Neuron (in vitro differentiated cells): Measurements from ENCODE around the gene FEN1.

Experiments
- H2AFZ ChIP-seq: one replicate; pipeline ENCODE4 v1.6.1; 2013; ENCODE audit warnings: low read depth, mild to moderate bottlenecking, inconsistent platforms, low read length, moderate library complexity
- H3K27me3 ChIP-seq: one replicate; pipeline ENCODE4 v1.6.1; 2013; ENCODE audit warnings: low read length; ENCODE audit not compliant: insufficient read depth
- H3K36me3 ChIP-seq: one replicate; pipeline ENCODE4 v1.6.1; 2013; ENCODE audit warnings: low read length; ENCODE audit not compliant: insufficient read depth
- H3K4me1 ChIP-seq: one replicate; pipeline ENCODE4 v1.6.1; 2013; ENCODE audit warnings: low read length; ENCODE audit not compliant: insufficient read depth
- H3K4me3 ChIP-seq: 2 replicates; pipeline ENCODE4 v1.5.1; 2013; ENCODE audit warnings: mild to moderate bottlenecking, low read length, moderate library complexity
- H3K9me3 ChIP-seq: one replicate; pipeline ENCODE4 v1.6.1; 2013; ENCODE audit warnings: low read length

FEN1 gene

GRCh38 chr11:61792310-61793082 lies at the start of gene FEN1, which contains the start of gene TMEM258:
Gene FEN1, plus strand, starts transcription at chr11:61792911. Its CDS starts 2,451 bp downstream, at chr11:61795362.
Gene TMEM258, minus strand, starts transcription at chr11:61792599. Its CDS starts 41 bp downstream, at chr11:61792558.
- H3K36me3 ChIP-seq: peaks cover 52% of the 10 kb centered on the region

GRCh38 chr11:61743486-61744095 lies 49.1 kb upstream of the FEN1 start:
- H2AFZ ChIP-seq: no peak overlapping the region
- no peaks in the 10 kb centered on the region for H3K27me3 ChIP-seq
- H3K4me1 ChIP-seq: peaks cover 24% of the 10 kb centered on the region
- H3K9me3 ChIP-seq: no peaks in the 10 kb centered on the region
- H3K4me3 ChIP-seq: no peak overlapping the region
- H3K36me3 ChIP-seq: peaks cover 30% of the 10 kb centered on the region

More at GRCh38 chr11:61792310-61793082, at the start of gene FEN1, which contains the start of gene TMEM258:
- Histone ChIP-seq H2AFZ (peak within 1 kb of the TSS; percentile 36), H3K4me3 (peak within 1 kb of the TSS; percentile 99), H3K9me3 (no peaks in the 10 kb centered on the region), H3K4me1 (peaks cover 20% of the 10 kb centered on the region), H3K27me3 (no peaks in the 10 kb centered on the region)

GRCh38 chr11:61744181-61744580 lies 48.5 kb upstream of the FEN1 start:
- H2AFZ ChIP-seq: no peak overlapping the region
- peaks cover 30% of the 10 kb centered on the region for H3K4me1 ChIP-seq
- peaks cover 30% of the 10 kb centered on the region for H3K36me3 ChIP-seq
- no peaks in the 10 kb centered on the region for H3K27me3 ChIP-seq
- no peak overlapping the region for H3K4me3 ChIP-seq
- H3K9me3 ChIP-seq: no peaks in the 10 kb centered on the region

GRCh38 chr11:61744609-61745156 lies 48.0 kb upstream of the FEN1 start:
- peaks cover 35% of the 10 kb centered on the region for H3K4me1 ChIP-seq
- H2AFZ ChIP-seq: no peak overlapping the region
- no peak overlapping the region for H3K4me3 ChIP-seq
- no peaks in the 10 kb centered on the region for H3K9me3 ChIP-seq
- H3K36me3 ChIP-seq: peaks cover 30% of the 10 kb centered on the region
- H3K27me3 ChIP-seq: no peaks in the 10 kb centered on the region

- H3K27me3 ChIP-seq: no peaks in the 10 kb centered on the region
- peaks cover 23% of the 10 kb centered on the region for H3K36me3 ChIP-seq
- no peak overlapping the region for H2AFZ ChIP-seq
- H3K4me1 ChIP-seq: peaks cover 40% of the 10 kb centered on the region
- H3K4me3 ChIP-seq: no peak overlapping the region
- no peaks in the 10 kb centered on the region for H3K9me3 ChIP-seq
Measured at GRCh38 chr11:61745781-61746441, 46.8 kb upstream of the FEN1 start.

GRCh38 chr11:61746442-61747191 lies 46.1 kb upstream of the FEN1 start:
- Histone ChIP-seq H3K4me1 (peaks cover 40% of the 10 kb centered on the region), H3K36me3 (peaks cover 18% of the 10 kb centered on the region), H3K27me3 (no peaks in the 10 kb centered on the region), H3K9me3 (no peaks in the 10 kb centered on the region), H2AFZ (no peak overlapping the region), H3K4me3 (no peak overlapping the region)

- H3K36me3 ChIP-seq: peaks cover 12% of the 10 kb centered on the region
- no peaks in the 10 kb centered on the region for H3K9me3 ChIP-seq
- no peak overlapping the region for H3K4me3 ChIP-seq
- peaks cover 40% of the 10 kb centered on the region for H3K4me1 ChIP-seq
- no peaks in the 10 kb centered on the region for H3K27me3 ChIP-seq
- no peak overlapping the region for H2AFZ ChIP-seq
Measured at GRCh38 chr11:61747192-61747966, 45.3 kb upstream of the FEN1 start.

GRCh38 chr11:61747967-61748285 lies 44.8 kb upstream of the FEN1 start:
- H3K27me3 ChIP-seq: no peaks in the 10 kb centered on the region

GRCh38 chr11:61749591-61750217 lies 43.0 kb upstream of the FEN1 start:
- Histone ChIP-seq H3K27me3 (no peaks in the 10 kb centered on the region), H3K4me1 (peaks cover 43% of the 10 kb centered on the region), H3K36me3 (peaks cover 1% of the 10 kb centered on the region), H3K4me3 (no peak overlapping the region), H2AFZ (peak overlapping the region; percentile 48), H3K9me3 (no peaks in the 10 kb centered on the region)

More at GRCh38 chr11:61747967-61748285, 44.8 kb upstream of the FEN1 start:
- Histone ChIP-seq H2AFZ (no peak overlapping the region), H3K36me3 (peaks cover 10% of the 10 kb centered on the region), H3K4me3 (no peak overlapping the region), H3K9me3 (no peaks in the 10 kb centered on the region), H3K4me1 (peaks cover 40% of the 10 kb centered on the region)

GRCh38 chr11:61750631-61751273 lies 42.0 kb upstream of the FEN1 start:
- Histone ChIP-seq H2AFZ (no peak overlapping the region), H3K36me3 (no peaks in the 10 kb centered on the region), H3K9me3 (no peaks in the 10 kb centered on the region), H3K4me3 (no peak overlapping the region), H3K27me3 (no peaks in the 10 kb centered on the region), H3K4me1 (peaks cover 38% of the 10 kb centered on the region)

- H3K27me3 ChIP-seq: no peaks in the 10 kb centered on the region
- H3K4me3 ChIP-seq: no peak overlapping the region
- no peaks in the 10 kb centered on the region for H3K36me3 ChIP-seq
- H3K9me3 ChIP-seq: no peaks in the 10 kb centered on the region
- H2AFZ ChIP-seq: no peak overlapping the region
- peaks cover 31% of the 10 kb centered on the region for H3K4me1 ChIP-seq
Measured at GRCh38 chr11:61751384-61751783, 41.3 kb upstream of the FEN1 start.
